ENCODE data around the gene ITSN1.

DNA sequence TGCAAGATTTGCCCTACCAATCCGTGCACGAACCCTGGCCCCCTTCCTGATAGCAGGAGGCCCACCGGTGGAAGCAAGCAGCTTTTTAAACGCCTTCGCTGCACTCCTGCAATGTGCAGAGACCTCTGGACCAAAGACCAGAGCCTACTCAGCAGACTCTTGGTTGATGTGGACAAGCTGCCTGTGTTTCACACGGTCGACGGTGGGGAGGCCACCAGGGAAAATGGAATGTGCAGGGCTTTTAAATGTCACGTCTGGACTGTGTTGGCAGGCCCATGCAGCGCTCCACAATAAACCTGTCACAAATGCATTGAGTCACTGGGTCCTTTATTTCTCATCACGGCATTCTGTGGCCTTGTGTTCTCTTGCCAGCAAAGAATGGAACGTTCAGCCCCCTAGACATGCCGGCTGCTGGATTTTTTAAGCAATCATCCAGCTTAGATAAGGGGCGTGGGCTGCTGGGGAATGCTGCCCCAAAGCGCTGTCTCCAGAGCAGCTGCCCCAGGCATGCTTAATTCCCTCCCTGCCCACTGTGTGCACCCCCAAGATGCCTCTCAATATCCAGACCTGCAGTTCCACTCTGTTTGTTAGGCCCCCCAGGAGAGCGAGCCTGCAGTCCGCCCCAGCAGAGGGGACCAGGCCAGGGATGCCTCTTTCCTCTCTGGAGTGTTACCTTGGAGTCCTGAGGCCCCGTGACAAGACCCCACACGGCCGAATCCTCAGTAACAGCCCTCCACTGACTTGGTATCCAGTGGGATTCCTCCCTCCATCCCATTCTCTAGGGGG, 202.0 kb downstream of the ITSN1 start:
- TF ChIP-seq, protein P1, sequence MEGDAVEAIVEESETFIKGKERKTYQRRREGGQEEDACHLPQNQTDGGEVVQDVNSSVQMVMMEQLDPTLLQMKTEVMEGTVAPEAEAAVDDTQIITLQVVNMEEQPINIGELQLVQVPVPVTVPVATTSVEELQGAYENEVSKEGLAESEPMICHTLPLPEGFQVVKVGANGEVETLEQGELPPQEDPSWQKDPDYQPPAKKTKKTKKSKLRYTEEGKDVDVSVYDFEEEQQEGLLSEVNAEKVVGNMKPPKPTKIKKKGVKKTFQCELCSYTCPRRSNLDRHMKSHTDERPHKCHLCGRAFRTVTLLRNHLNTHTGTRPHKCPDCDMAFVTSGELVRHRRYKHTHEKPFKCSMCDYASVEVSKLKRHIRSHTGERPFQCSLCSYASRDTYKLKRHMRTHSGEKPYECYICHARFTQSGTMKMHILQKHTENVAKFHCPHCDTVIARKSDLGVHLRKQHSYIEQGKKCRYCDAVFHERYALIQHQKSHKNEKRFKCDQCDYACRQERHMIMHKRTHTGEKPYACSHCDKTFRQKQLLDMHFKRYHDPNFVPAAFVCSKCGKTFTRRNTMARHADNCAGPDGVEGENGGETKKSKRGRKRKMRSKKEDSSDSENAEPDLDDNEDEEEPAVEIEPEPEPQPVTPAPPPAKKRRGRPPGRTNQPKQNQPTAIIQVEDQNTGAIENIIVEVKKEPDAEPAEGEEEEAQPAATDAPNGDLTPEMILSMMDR (IDR thresholded peaks at IDR 0.05; ENCODE audit: low read depth, low read length, poor library complexity, severe bottlenecking) = no peak
- no peak for TF ChIP-seq EZH2phosphoT487 (IDR thresholded peaks at IDR 0.05; ENCODE audit: borderline replicate concordance, low read length)

Data from DOHH2 (cell line).